GM12878 (cell line): ENCODE measurements around the gene NEK10. TPM values are rescaled to one million over a fixed set of nuclear protein-coding genes. Genes with fewer than 3 reads are reported as not detected.

ENCODE experiments used
- ATAC-seq: fragments of 200-7000 bp; cut with Tn5 transposase; 3 replicates; pipeline ENCODE4 v1.9.1; 2020; ENCODE audit warnings: mild to moderate bottlenecking, moderate library complexity
- BruUV-seq: library from RNA; stranded (reverse); fragments of 400-500 nt; replicated peaks from 2 replicates; lab custom pipeline; 2021; lab: Mats Ljungman, UMichigan
- CTCF ChIA-PET: fragments of 300-600 bp; sonication (Branson Sonifier 250); formaldehyde crosslinking; extraction: SDS; loops from one replicate; lab custom pipeline; 2021; ENCODE audit warnings: inconsistent platforms; lab: Yijun Ruan, JAX
- POLR2A ChIA-PET: fragments of 350-600 bp; formaldehyde crosslinking; extraction: SDS; loops from one replicate; lab custom pipeline; 2021; ENCODE audit warnings: inconsistent platforms; lab: Charles Lee
- RAD21 ChIA-PET: fragments of 300-600 bp; sonication (Branson Sonifier 250); formaldehyde crosslinking; loops from one replicate; lab custom pipeline; 2023; ENCODE audit warnings: antibody characterized with exemption; ENCODE audit not compliant: unreplicated experiment; lab: Charles Lee
- SMC1A ChIA-PET: fragments of 300-600 bp; sonication (Branson Sonifier 250); formaldehyde crosslinking; loops from one replicate; lab custom pipeline; 2023; ENCODE audit not compliant: unreplicated experiment, uncharacterized antibody; lab: Charles Lee
- DNase-seq: peaks from one replicate; pipeline ENCODE4 v3.0.0-alpha.2; 2011; ENCODE audit warnings: low read depth, low spot score
- FAIRE-seq: peaks from 3 replicates; lab custom pipeline; 2011; peaks lifted over from hg19 to GRCh38; lab: Jason Lieb, UNC
- H2AFZ ChIP-seq: 2 replicates; pipeline ENCODE4 v1.6.0; 2011; ENCODE audit warnings: low read depth, low read length, control low read depth; ENCODE audit not compliant: control insufficient read depth
- H3K27ac ChIP-seq: 2 replicates; pipeline ENCODE4 v1.5.1; 2011; ENCODE audit warnings: control low read depth; ENCODE audit not compliant: control insufficient read depth, insufficient read depth
- H3K27me3 ChIP-seq, 2 experiments: replicated peaks in 1 of 2; 2 replicates each; pipeline versions ENCODE4 v1.6.0 to v1.6.1; 2011; ENCODE audit warnings: low read length in 1 of 2; ENCODE audit not compliant: control insufficient read depth in 2 of 2, insufficient read depth in 2 of 2
- H3K36me3 ChIP-seq, 2 experiments: 2 replicates each; pipeline ENCODE4 v1.5.1; 2011; ENCODE audit warnings: low read length in 1 of 2; ENCODE audit not compliant: control insufficient read depth in 2 of 2, insufficient read depth in 2 of 2
- H3K4me1 ChIP-seq: 2 replicates; pipeline ENCODE4 v1.6.1; 2011; ENCODE audit warnings: mild to moderate bottlenecking, low read length, moderate library complexity, mixed read lengths; ENCODE audit not compliant: control insufficient read depth, insufficient read depth
- H3K4me2 ChIP-seq: 2 replicates; pipeline ENCODE4 v1.6.0; 2011; ENCODE audit warnings: control low read depth; ENCODE audit not compliant: control insufficient read depth, insufficient read depth
- H3K4me3 ChIP-seq: fragments of 200-600 bp; sonication (generic); 2 replicates; pipeline ENCODE4 v1.5.1; 2016
- H3K79me2 ChIP-seq: 2 replicates; pipeline ENCODE4 v1.6.0; 2011; ENCODE audit warnings: low read length; ENCODE audit not compliant: control insufficient read depth, insufficient read depth
- H3K9ac ChIP-seq: 2 replicates; pipeline ENCODE4 v1.8.0; 2011; ENCODE audit warnings: low read length, control low read depth, mixed read lengths; ENCODE audit not compliant: control insufficient read depth, insufficient read depth
- H3K9me3 ChIP-seq: replicated peaks from 3 replicates; pipeline ENCODE4 v1.5.1; 2011; ENCODE audit warnings: mild to moderate bottlenecking, low read length; ENCODE audit not compliant: control insufficient read depth, insufficient read depth
- H4K20me1 ChIP-seq: 2 replicates; pipeline ENCODE4 v1.6.0; 2011; ENCODE audit not compliant: control insufficient read depth, insufficient read depth
- EP300 ChIP-seq, 2 experiments: fragments of 150-350 bp in 1 of 2; IDR thresholded peaks; 2 replicates each; pipeline ENCODE4 v1.6.1; 2011 to 2012; ENCODE audit warnings: low read depth in 2 of 2, low read length in 2 of 2, borderline replicate concordance in 1 of 2, improper control_type of control experiment in 1 of 2, inconsistent platforms in 1 of 2; ENCODE audit not compliant: control insufficient read depth in 1 of 2
- IKZF2 ChIP-seq, 2 experiments: fragments of 450-650 bp; IDR thresholded peaks; 2 replicates each; pipeline ENCODE4 v1.6.1; 2017; ENCODE audit warnings: mild to moderate bottlenecking in 2 of 2, moderate library complexity in 2 of 2
- JUNB ChIP-seq: IDR thresholded peaks from 2 replicates; pipeline ENCODE4 v1.6.1; 2016; ENCODE audit warnings: antibody characterized with exemption, mild to moderate bottlenecking
- KAT2A ChIP-seq: conservative IDR thresholded peaks from 2 replicates; pipeline ENCODE4 v1.6.1; 2011; ENCODE audit warnings: low read depth, low read length; ENCODE audit not compliant: control insufficient read depth
- NR2C2 ChIP-seq: IDR thresholded peaks from 2 replicates; pipeline ENCODE4 v1.6.1; 2011; ENCODE audit warnings: borderline replicate concordance, low read depth; ENCODE audit not compliant: control insufficient read depth, insufficient read length
- SMC3 ChIP-seq: IDR thresholded peaks from 2 replicates; pipeline ENCODE4 v1.6.1; 2011; ENCODE audit warnings: low read length, improper control_type of control experiment, borderline replicate concordance
- SREBF1 ChIP-seq: IDR thresholded peaks from 2 replicates; pipeline ENCODE4 v1.6.1; 2012; ENCODE audit warnings: mild to moderate bottlenecking, low read length
- STAT1 ChIP-seq: fragments of 450-650 bp; conservative IDR thresholded peaks from 2 replicates; pipeline ENCODE4 v1.6.1; 2014; ENCODE audit warnings: antibody characterized with exemption, mild to moderate bottlenecking
- YY1 ChIP-seq: IDR thresholded peaks from 2 replicates; pipeline ENCODE4 v1.6.1; 2011; ENCODE audit warnings: low read depth, mild to moderate bottlenecking, low read length
- ZNF274 ChIP-seq: IDR thresholded peaks from one replicate; pipeline ENCODE4 v1.8.0; 2011; ENCODE audit not compliant: insufficient read length, insufficient read depth
- WGBS: methylation state at CpG from one replicate; pipeline ENCODE4 v1.1.6; 2016; ENCODE audit warnings: low lambda C conversion rate; ENCODE audit not compliant: insufficient replicate concordance, insufficient coverage; ENCODE audit errors: missing lambda C conversion rate; 5-methylcytosine and 5-hydroxymethylcytosine counted together
- in situ Hi-C: fragments of 300-500 bp; cut with MboI; formaldehyde crosslinking; loops from 9 replicates; pipeline ENCODE4 v1.14.3; 2018; ENCODE audit warnings: mixed read lengths
- intact Hi-C: fragments of 100-400 bp; cut with micrococcal nuclease; formaldehyde crosslinking; loops from one replicate; pipeline ENCODE4 v1.14.2; 2022; ENCODE audit not compliant: unreplicated experiment
- polyA plus RNA-seq, 11 experiments: library from polyadenylated mRNA; depleted of rRNA in 4 of 11; unstranded in 6 of 11; stranded (reverse) in 5 of 11; fragments of >200 nt; fragmentation: Nextera tagmentation in 4 of 11; fragmentation: Illumina TruSeq in 1 of 11; extraction: Ambion mirVana in 4 of 11; extraction: Trizol in 1 of 11; gene quantifications; 1 replicate in 1 of 11; 2 replicates in 10 of 11; pipeline versions ENCODE4 v1.2.1 to v1.2.3, GENCODE V29; 2011 to 2016; ENCODE audit warnings: inconsistent platforms in 2 of 11, missing spikeins in 2 of 11, low read depth in 1 of 11
- total RNA-seq, 4 experiments: library from RNA; depleted of rRNA in 3 of 4; stranded (reverse); fragments of >200 nt in 3 of 4; fragmentation: Illumina TruSeq in 1 of 4; extraction: Trizol in 1 of 4; gene quantifications; 2 replicates each; pipeline versions ENCODE4 v1.2.1 to v1.2.3, GENCODE V29; 2013 to 2021
- TF ChIP-seq, protein P1 (sequence below): fragments of 450-650 bp; IDR thresholded peaks from 2 replicates; pipeline ENCODE4 v1.6.1; 2017; ENCODE audit warnings: low read depth, mild to moderate bottlenecking, moderate library complexity

Gene NEK10
- total and polyA plus RNA-seq, 10 of the 15 experiments (the other 5 are each of a cell fraction or from before 2014, with no cell fraction given) = 0.06 to 0.40 (median 0.16) TPM; not detected in 2

DNA sequence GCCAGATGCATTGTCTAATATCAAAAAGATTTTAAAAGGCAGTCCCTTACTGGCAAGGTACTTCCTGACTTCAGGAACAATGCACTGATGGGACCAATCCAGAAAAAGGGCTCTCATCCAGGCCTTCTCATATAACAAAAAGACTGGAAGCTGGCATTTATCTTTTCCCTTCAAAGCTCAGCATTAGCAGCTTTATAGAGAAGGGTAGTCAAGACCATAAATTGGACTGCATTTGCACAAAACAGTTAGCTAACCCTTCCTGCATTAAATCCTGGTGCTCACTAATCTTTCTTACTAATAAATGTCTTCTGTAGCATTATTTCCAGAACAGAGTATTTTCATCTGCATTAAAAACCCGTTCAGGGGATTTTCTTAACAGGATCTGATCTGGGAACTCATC lies 46.0 kb upstream of the NEK10 start (continued):
- TF ChIP-seq NR2C2 = no peak

DNA sequence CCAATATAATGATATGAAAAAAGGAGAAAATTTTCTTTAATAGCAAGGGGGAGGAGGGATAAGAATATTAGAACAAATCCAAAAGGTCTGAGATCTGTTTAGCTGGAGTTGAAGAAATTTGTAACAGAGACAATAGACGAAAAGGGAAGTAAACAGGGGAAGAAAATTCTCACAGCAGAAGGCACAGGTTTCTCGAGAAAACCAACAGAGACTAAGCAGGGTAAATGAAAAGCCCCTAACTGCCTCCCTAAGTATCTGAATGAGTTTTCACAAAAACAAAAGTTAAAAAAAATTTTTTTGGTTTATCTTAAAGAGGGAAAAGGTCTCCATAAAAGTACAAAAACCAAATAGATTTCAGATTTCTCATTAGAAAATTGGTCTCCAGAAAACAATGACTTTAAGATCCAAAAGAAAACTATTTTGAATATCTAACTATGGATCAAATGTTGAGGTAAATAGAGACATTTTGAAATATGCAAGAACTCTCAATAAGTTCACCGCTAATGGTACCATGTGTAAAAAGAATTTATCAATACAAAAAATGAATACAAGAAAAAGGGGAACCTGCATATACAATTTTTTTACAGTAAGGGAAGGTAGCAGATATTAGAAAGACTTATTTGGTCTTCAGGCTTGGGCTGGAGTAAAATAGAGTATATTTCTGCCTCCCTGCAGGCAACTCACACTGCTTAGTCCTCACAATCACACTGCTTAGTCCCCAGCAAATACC lies 23.9 kb upstream of the NEK10 start:
- POLR2A ChIA-PET = interaction anchor here (0.5 to 1.1 kb wide), 5 partner anchors 13 to 247 kb away, joined by 3 to 4 read pairs (median 3); no protein-coding TSS in a partner anchor
- TF ChIP-seq, protein P1, sequence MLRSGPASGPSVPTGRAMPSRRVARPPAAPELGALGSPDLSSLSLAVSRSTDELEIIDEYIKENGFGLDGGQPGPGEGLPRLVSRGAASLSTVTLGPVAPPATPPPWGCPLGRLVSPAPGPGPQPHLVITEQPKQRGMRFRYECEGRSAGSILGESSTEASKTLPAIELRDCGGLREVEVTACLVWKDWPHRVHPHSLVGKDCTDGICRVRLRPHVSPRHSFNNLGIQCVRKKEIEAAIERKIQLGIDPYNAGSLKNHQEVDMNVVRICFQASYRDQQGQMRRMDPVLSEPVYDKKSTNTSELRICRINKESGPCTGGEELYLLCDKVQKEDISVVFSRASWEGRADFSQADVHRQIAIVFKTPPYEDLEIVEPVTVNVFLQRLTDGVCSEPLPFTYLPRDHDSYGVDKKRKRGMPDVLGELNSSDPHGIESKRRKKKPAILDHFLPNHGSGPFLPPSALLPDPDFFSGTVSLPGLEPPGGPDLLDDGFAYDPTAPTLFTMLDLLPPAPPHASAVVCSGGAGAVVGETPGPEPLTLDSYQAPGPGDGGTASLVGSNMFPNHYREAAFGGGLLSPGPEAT = peak; percentile 82
- TF ChIP-seq STAT1 (no peak), SMC3 (no peak), KAT2A (no peak), EP300 (IDR thresholded peaks at IDR 0.05; ENCODE audit: borderline replicate concordance in 1 of 2, control insufficient read depth in 1 of 2, low read depth in 2 of 2, low read length in 2 of 2) (peak; percentile 9 to 35; a peak in 1 of 4 replicates), IKZF2 (IDR thresholded peaks at IDR 0.05) (peak in 1 of 2 experiments; percentile 29; a peak in 1 of 4 replicates), SREBF1 (no peak), YY1 (no peak), ZNF274 (no peak), JUNB (peak; percentile 31; the same call in 1 of the 2 replicates)
- no peaks in the 10 kb centered on the region for H3K79me2 ChIP-seq
- DNase-seq = peak; percentile 15
- RAD21 ChIA-PET = interaction anchor here (0.6 to 1.4 kb wide), 6 partner anchors 35 to 287 kb away, joined by 3 to 12 read pairs (median 4); partner anchors contain the start of gene SLC4A7
- 1% methylated on average over 3 of the region's 3 CpGs for WGBS
- no peaks in the 10 kb centered on the region for H4K20me1 ChIP-seq
- no peak overlapping the region for H3K9ac ChIP-seq
- SMC1A ChIA-PET = interaction anchor here (0.7 to 1.6 kb wide), 12 partner anchors 8 to 136 kb away, joined by 3 to 7 read pairs (median 4); no protein-coding TSS in a partner anchor
- intact Hi-C loops (no loop called here), in situ Hi-C loops (no loop called here)
- no TSS peak for BruUV-seq
- no peak overlapping the region for H3K4me2 ChIP-seq
- peaks cover 0 to 6% of the 10 kb centered on the region in 2 experiments; a peak in 1 of 4 replicates for H3K36me3 ChIP-seq
- H2AFZ ChIP-seq = no peak overlapping the region
- no peak overlapping the region for H3K4me3 ChIP-seq
- FAIRE-seq = peak; percentile 31
- peak overlapping the region; percentile 50; the same call in 1 of the 2 replicates for H3K27ac ChIP-seq
- H3K4me1 ChIP-seq = no peaks in the 10 kb centered on the region
- CTCF ChIA-PET = interaction anchor here (0.8 kb wide), 1 partner anchor 74 kb away, joined by 6 read pairs; no protein-coding TSS in a partner anchor
- H3K9me3 ChIP-seq = no peaks in the 10 kb centered on the region
- peak; percentile 87 for ATAC-seq
- H3K27me3 ChIP-seq = no peaks in the 10 kb centered on the region
